ENCODE measurements around the gene C1QTNF8. TPM values are rescaled to one million over a fixed set of nuclear protein-coding genes. Genes with fewer than 3 reads are reported as not detected.

The C1QTNF8 gene
- total and polyA plus RNA-seq, 2 of the 13 experiments (the other 11 are each of a cell fraction or from before 2014, with no cell fraction given): 0.09 TPM; not detected in 1

- TF ChIP-seq IRF9 (CRISPR knock-in tag; IDR thresholded peaks at IDR 0.05; ENCODE audit: borderline replicate concordance) (peak; percentile 96), RFXAP (CRISPR knock-in tag; IDR thresholded peaks at IDR 0.05; ENCODE audit: borderline replicate concordance) (peak; percentile 66; the same call in 1 of the 2 replicates), SNAPC2 (CRISPR knock-in tag; IDR thresholded peaks at IDR 0.05) (peak; percentile 85; the same call in 1 of the 2 replicates), ZNF547 (CRISPR knock-in tag; IDR thresholded peaks at IDR 0.05) (peak; percentile 90; the same call in 1 of the 2 replicates), ZNF142 (CRISPR knock-in tag; IDR thresholded peaks at IDR 0.05) (peak; percentile 73; the same call in 1 of the 2 replicates), ATF6 (CRISPR knock-in tag; conservative IDR thresholded peaks at IDR 0.05) (peak; percentile 84; the same call in 1 of the 2 replicates), ESRRA (CRISPR knock-in tag; IDR thresholded peaks at IDR 0.05; ENCODE audit: low read depth) (peak; percentile 99), ELK4 (CRISPR knock-in tag; IDR thresholded peaks at IDR 0.05; ENCODE audit: borderline replicate concordance) (peak; percentile 84; the same call in 1 of the 2 replicates), ZNF501 (CRISPR knock-in tag; IDR thresholded peaks at IDR 0.05) (peak; percentile 93; the same call in 1 of the 2 replicates), MYPOP (CRISPR knock-in tag; IDR thresholded peaks at IDR 0.05) (0 out of 2 replicates have a peak, but pooled peaks have one; percentile 43), ZNF644 (CRISPR knock-in tag; IDR thresholded peaks at IDR 0.05; ENCODE audit: low read depth) (no peak), ZNF766 (CRISPR knock-in tag; IDR thresholded peaks at IDR 0.05; ENCODE audit: borderline replicate concordance) (peak; percentile 77; the same call in 1 of the 2 replicates), ZNF792 (CRISPR knock-in tag; IDR thresholded peaks at IDR 0.05) (peak; percentile 75; the same call in 1 of the 2 replicates), ARID2 (CRISPR knock-in tag; IDR thresholded peaks at IDR 0.05; ENCODE audit: borderline replicate concordance) (peak; percentile 77; the same call in 1 of the 2 replicates), IKZF4 (CRISPR knock-in tag; IDR thresholded peaks at IDR 0.05; ENCODE audit: borderline replicate concordance, low read depth, not compliant biosample characterization) (peak; percentile 49)
Observed at GRCh38 chr16:1082266-1082951, 13.6 kb downstream of the C1QTNF8 start (continued).
